HUES64 (cell line): ENCODE data around the gene PRDX5.

Experiments
- H3K27ac ChIP-seq: 2 replicates; pipeline ENCODE4 v1.7.0; 2013; ENCODE audit warnings: low read depth, low read length, inconsistent platforms
- H3K27me3 ChIP-seq: 2 replicates; pipeline ENCODE4 v1.6.1; 2013; ENCODE audit warnings: mild to moderate bottlenecking, low read length; ENCODE audit not compliant: insufficient read depth
- H3K36me3 ChIP-seq: 2 replicates; pipeline ENCODE4 v1.6.1; 2013; ENCODE audit warnings: mild to moderate bottlenecking, low read length; ENCODE audit not compliant: insufficient read depth
- H3K4me1 ChIP-seq: 2 replicates; pipeline ENCODE4 v1.6.1; 2013; ENCODE audit warnings: mild to moderate bottlenecking, low read length, moderate library complexity; ENCODE audit not compliant: insufficient read depth
- H3K4me3 ChIP-seq: 2 replicates; pipeline ENCODE4 v1.5.1; 2013; ENCODE audit warnings: mild to moderate bottlenecking, low read length, moderate library complexity
- H3K9ac ChIP-seq: 2 replicates; pipeline ENCODE4 v1.6.1; 2013; ENCODE audit warnings: mild to moderate bottlenecking, low read depth, low read length
- H3K9me3 ChIP-seq: 2 replicates; pipeline ENCODE4 v1.6.1; 2013; ENCODE audit warnings: low read depth, low read length; ENCODE audit not compliant: insufficient read depth
- WGBS: fragments of 150-250, 120-280 bp; methylation state at CpG from one replicate; pipeline ENCODE4 v1.1.7; 2013; ENCODE audit warnings: missing lambda C conversion rate; 5-methylcytosine and 5-hydroxymethylcytosine counted together

Gene PRDX5

DNA sequence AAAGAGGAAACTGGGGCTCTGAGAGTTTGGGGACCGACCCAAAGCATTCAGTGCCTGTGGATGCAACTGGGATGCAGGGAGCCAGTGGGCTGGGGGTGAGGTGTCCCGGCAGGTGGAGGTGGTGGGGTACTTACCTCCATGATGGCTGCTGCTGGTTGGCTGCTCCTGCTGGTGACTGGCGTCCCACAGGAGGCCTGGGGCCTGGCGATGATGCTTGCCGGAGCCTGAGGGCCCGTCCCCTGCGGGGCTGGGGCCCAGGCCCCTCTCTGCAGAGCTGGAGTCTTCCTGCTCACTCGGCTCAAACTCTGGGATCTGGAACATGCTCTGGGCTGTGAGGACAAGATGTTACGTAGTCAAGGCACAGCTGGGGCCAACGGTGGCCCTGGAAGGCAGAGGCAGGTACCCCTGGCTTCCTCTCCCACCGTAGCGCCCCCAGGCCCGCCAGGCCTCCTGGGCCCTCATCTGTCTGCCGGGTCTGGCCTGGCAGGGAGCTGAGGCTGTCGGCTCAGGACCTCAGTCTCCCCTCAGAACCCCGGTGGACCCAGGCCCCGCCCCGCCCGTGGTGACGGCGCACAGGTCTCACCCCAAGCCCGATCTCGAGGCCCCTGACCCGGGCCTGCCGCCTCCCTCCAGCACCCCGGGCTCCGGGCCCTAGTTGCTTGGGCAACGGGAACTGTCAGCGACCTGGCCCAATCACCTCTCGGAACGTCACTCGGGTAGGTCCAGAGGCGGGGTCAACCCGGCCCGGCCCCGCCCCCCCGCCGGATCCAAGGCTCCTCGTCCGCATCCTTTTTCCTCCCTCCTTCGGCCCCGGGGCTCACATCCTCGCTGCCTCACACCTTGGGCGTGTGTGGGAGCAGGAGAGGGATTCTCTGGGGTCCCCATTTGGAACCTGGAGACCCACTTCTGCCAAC lies 33.6 kb upstream of the PRDX5 start, which contains the start of gene BAD:
BAD (minus strand) TSS at position 618 of the 914 bp plus-strand sequence; CDS start at position 321, 297 bp downstream.
- 9% methylated on average over 40 of the region's 44 CpGs for WGBS
- peaks cover 13% of the 10 kb centered on the region for H3K27me3 ChIP-seq
- 0 out of 2 replicates have a peak, but pooled peaks cover 6% of the 10 kb centered on the region for H3K4me1 ChIP-seq
- peak within 1 kb of the TSS; percentile 71 for H3K4me3 ChIP-seq
- H3K9me3 ChIP-seq = no peaks in the 10 kb centered on the region
- peaks cover 3% of the 10 kb centered on the region; the same call in 1 of the 2 replicates for H3K36me3 ChIP-seq
- H3K9ac ChIP-seq = peak within 1 kb of the TSS; percentile 71
- peak within 1 kb of the TSS; percentile 76; the same call in 1 of the 2 replicates for H3K27ac ChIP-seq

- Histone ChIP-seq H3K36me3 (peaks cover 3% of the 10 kb centered on the region; the same call in 1 of the 2 replicates), H3K9ac (peak within 1 kb of the TSS; percentile 71), H3K4me3 (peak within 1 kb of the TSS; percentile 71), H3K4me1 (0 out of 2 replicates have a peak, but pooled peaks cover 6% of the 10 kb centered on the region), H3K27ac (peak within 1 kb of the TSS; percentile 76; the same call in 1 of the 2 replicates), H3K9me3 (no peaks in the 10 kb centered on the region), H3K27me3 (peaks cover 22% of the 10 kb centered on the region)
- WGBS = under 1% methylated on average over 102 of the region's 102 CpGs
Measured at GRCh38 chr11:64284962-64285884, 32.7 kb upstream of the PRDX5 start, which contains the start of gene GPR137. Gene GPR137 (plus strand): TSS chr11:64285848. CDS start chr11:64286525, 677 bp downstream.

GRCh38 chr11:64285885-64286800 lies 31.8 kb upstream of the PRDX5 start:
- 35% methylated on average over 34 of the region's 40 CpGs for WGBS
- peak overlapping the region; percentile 5; the same call in 1 of the 2 replicates for H3K9ac ChIP-seq
- peaks cover 3% of the 10 kb centered on the region; the same call in 1 of the 2 replicates for H3K36me3 ChIP-seq
- H3K4me1 ChIP-seq = 0 out of 2 replicates have a peak, but pooled peaks cover 6% of the 10 kb centered on the region
- peaks cover 31% of the 10 kb centered on the region for H3K27me3 ChIP-seq
- no peak overlapping the region for H3K27ac ChIP-seq
- H3K4me3 ChIP-seq = peak overlapping the region; percentile 71
- no peaks in the 10 kb centered on the region for H3K9me3 ChIP-seq

DNA sequence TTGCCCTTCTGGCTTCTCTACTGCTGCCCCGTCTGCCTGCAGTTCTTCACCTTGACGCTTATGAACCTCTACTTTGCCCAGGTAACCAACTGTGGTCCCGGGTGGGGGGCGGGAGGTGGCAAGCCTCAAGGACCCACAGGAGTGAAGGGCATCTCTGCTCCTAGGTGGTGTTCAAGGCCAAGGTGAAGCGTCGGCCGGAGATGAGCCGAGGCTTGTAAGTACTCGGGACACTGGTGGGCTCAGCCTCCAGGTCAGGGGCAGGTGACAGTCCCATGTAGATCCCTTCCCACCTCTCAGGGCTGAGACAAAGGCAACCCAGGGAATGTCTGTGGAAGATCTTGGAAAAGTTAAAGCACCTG lies 31.1 kb upstream of the PRDX5 start:
- Histone ChIP-seq H3K27ac (no peak overlapping the region), H3K27me3 (peaks cover 38% of the 10 kb centered on the region), H3K4me3 (no peak overlapping the region), H3K9ac (no peak overlapping the region), H3K9me3 (no peaks in the 10 kb centered on the region), H3K4me1 (0 out of 2 replicates have a peak, but pooled peaks cover 6% of the 10 kb centered on the region), H3K36me3 (peaks cover 3% of the 10 kb centered on the region; the same call in 1 of the 2 replicates)
- 91% methylated on average over 9 of the region's 9 CpGs for WGBS

GRCh38 chr11:64287676-64288352 lies 30.1 kb upstream of the PRDX5 start:
- Histone ChIP-seq H3K9ac (no peak overlapping the region), H3K9me3 (no peaks in the 10 kb centered on the region), H3K27me3 (peaks cover 48% of the 10 kb centered on the region), H3K27ac (no peak overlapping the region), H3K36me3 (no peaks in the 10 kb centered on the region), H3K4me1 (0 out of 2 replicates have a peak, but pooled peaks cover 6% of the 10 kb centered on the region), H3K4me3 (no peak overlapping the region)
- WGBS = 93% methylated on average over 33 of the region's 33 CpGs

DNA sequence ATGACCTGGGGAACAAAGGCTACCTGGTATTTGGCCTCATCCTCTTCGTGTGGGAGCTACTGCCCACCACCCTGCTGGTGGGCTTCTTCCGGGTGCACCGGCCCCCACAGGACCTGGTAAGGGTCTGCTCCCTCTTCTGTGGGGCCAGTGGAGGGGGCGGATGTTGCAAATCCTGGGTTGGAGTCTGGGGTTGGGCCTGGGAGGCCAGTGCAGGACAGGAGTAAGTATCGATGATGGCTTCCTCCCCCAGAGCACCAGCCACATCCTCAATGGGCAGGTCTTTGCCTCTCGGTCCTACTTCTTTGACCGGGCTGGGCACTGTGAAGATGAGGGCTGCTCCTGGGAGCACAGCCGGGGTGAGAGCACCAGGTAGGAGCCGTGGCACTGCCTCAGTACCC lies 29.6 kb upstream of the PRDX5 start:
- WGBS = 91% methylated on average over 9 of the region's 9 CpGs
- Histone ChIP-seq H3K36me3 (no peaks in the 10 kb centered on the region), H3K27me3 (peaks cover 54% of the 10 kb centered on the region), H3K4me1 (0 out of 2 replicates have a peak, but pooled peaks cover 6% of the 10 kb centered on the region), H3K4me3 (no peak overlapping the region), H3K9me3 (no peaks in the 10 kb centered on the region), H3K27ac (no peak overlapping the region), H3K9ac (no peak overlapping the region)

GRCh38 chr11:64289002-64289564 lies 28.8 kb upstream of the PRDX5 start:
- H3K4me1 ChIP-seq = 0 out of 2 replicates have a peak, but pooled peaks cover 3% of the 10 kb centered on the region
- no peak overlapping the region for H3K27ac ChIP-seq
- H3K9ac ChIP-seq = no peak overlapping the region
- no peaks in the 10 kb centered on the region for H3K36me3 ChIP-seq
- no peak overlapping the region for H3K4me3 ChIP-seq
- H3K9me3 ChIP-seq = no peaks in the 10 kb centered on the region
- peaks cover 61% of the 10 kb centered on the region for H3K27me3 ChIP-seq
- 90% methylated on average over 13 of the region's 13 CpGs for WGBS

- H3K4me3 ChIP-seq = peak overlapping the region; percentile 47
- H3K4me1 ChIP-seq = 0 out of 2 replicates have a peak, but pooled peaks cover 3% of the 10 kb centered on the region
- peaks cover 76% of the 10 kb centered on the region for H3K27me3 ChIP-seq
- H3K9me3 ChIP-seq = no peaks in the 10 kb centered on the region
- H3K36me3 ChIP-seq = no peaks in the 10 kb centered on the region
- 51% methylated on average over 10 of the region's 10 CpGs for WGBS
- no peak overlapping the region for H3K27ac ChIP-seq
- H3K9ac ChIP-seq = no peak overlapping the region
Measured at GRCh38 chr11:64290352-64291261, 27.3 kb upstream of the PRDX5 start.
